Measurements from ENCODE around the gene IL23A.
"Not testable (repeated sequence)": the region's sequence is repeated elsewhere in the genome, so short reads cannot be mapped to it uniquely, and the experiment has no call there.

IL23A gene

GRCh38 chr12:56315622-56316473, 22.8 kb upstream of the IL23A start, which contains the start of gene CNPY2:
Gene CNPY2 (minus strand): TSS chr12:56315988. CDS start chr12:56315217, 771 bp downstream.
- TF ChIP-seq RARB (CRISPR knock-in tag; IDR thresholded peaks at IDR 0.05) (no peak), GLIS3 (CRISPR knock-in tag; IDR thresholded peaks at IDR 0.05) (peak; percentile 29; the same call in 1 of the 2 replicates)
- peak; percentile 96 for ATAC-seq

- no peak for ATAC-seq
- TF ChIP-seq GLIS3 (CRISPR knock-in tag; IDR thresholded peaks at IDR 0.05) = no peak
- TF ChIP-seq ARNTL (CRISPR knock-in tag; IDR thresholded peaks at IDR 0.05; ENCODE audit: borderline replicate concordance, low read depth) = no peak
- TF ChIP-seq TCF4 (CRISPR knock-in tag; IDR thresholded peaks at IDR 0.05; ENCODE audit: borderline replicate concordance) = no peak
- TF ChIP-seq ISL1 (CRISPR knock-in tag; IDR thresholded peaks at IDR 0.05) = no peak
- no peak for TF ChIP-seq CSDC2 (CRISPR knock-in tag; IDR thresholded peaks at IDR 0.05)
- no peak for TF ChIP-seq PATZ1 (CRISPR knock-in tag; IDR thresholded peaks at IDR 0.05; ENCODE audit: borderline replicate concordance)
- TF ChIP-seq OSR1 (CRISPR knock-in tag; IDR thresholded peaks at IDR 0.05) = no peak
- TF ChIP-seq ZFP30 (CRISPR knock-in tag; IDR thresholded peaks at IDR 0.05) = no peak
- no peak for TF ChIP-seq ZNF70 (CRISPR knock-in tag; IDR thresholded peaks at IDR 0.05)
- TF ChIP-seq CREB5 (CRISPR knock-in tag; IDR thresholded peaks at IDR 0.05; ENCODE audit: low read depth) = no peak
- TF ChIP-seq ESRRG (CRISPR knock-in tag; IDR thresholded peaks at IDR 0.05) = no peak
- no peak for TF ChIP-seq ZNF8 (CRISPR knock-in tag; IDR thresholded peaks at IDR 0.05)
- TF ChIP-seq TSHZ2 (CRISPR knock-in tag; IDR thresholded peaks at IDR 0.05) = no peak
- TF ChIP-seq RARB (CRISPR knock-in tag; IDR thresholded peaks at IDR 0.05) = no peak
- no peak for TF ChIP-seq ZFP3 (CRISPR knock-in tag; IDR thresholded peaks at IDR 0.05)
- TF ChIP-seq BACH2 (CRISPR knock-in tag; IDR thresholded peaks at IDR 0.05; ENCODE audit: borderline replicate concordance) = no peak
These were observed 21.0 kb upstream of the IL23A start for GRCh38 chr12:56317675-56318074.

GRCh38 chr12:56321027-56321426, 17.7 kb upstream of the IL23A start:
- ATAC-seq = no peak
- TF ChIP-seq CSRNP3 (CRISPR knock-in tag; IDR thresholded peaks at IDR 0.05) (no peak), BACH2 (CRISPR knock-in tag; IDR thresholded peaks at IDR 0.05; ENCODE audit: borderline replicate concordance) (no peak), SNAI2 (CRISPR knock-in tag; IDR thresholded peaks at IDR 0.05) (no peak), ZC3H10 (CRISPR knock-in tag; IDR thresholded peaks at IDR 0.05) (no peak), ZNF565 (CRISPR knock-in tag; conservative IDR thresholded peaks at IDR 0.05; ENCODE audit: low read depth) (no peak), OSR1 (CRISPR knock-in tag; IDR thresholded peaks at IDR 0.05) (no peak), ZNF8 (CRISPR knock-in tag; IDR thresholded peaks at IDR 0.05) (no peak), ESRRG (CRISPR knock-in tag; IDR thresholded peaks at IDR 0.05) (no peak), TCF4 (CRISPR knock-in tag; IDR thresholded peaks at IDR 0.05; ENCODE audit: borderline replicate concordance) (no peak)

GRCh38 chr12:56321610-56322009, 17.1 kb upstream of the IL23A start:
- not testable (repeated sequence) for ATAC-seq

All from SK-N-SH treated with all-trans-retinoic acid at 6 μM for 48 hours (cell line).